ENCODE data around the gene ANKHD1. TPM values are rescaled to one million over a fixed set of nuclear protein-coding genes. Genes with fewer than 3 reads are reported as not detected.

Gene ANKHD1
- total RNA-seq (100 to 1,000 TPM in 1 of 2 donors, 10 to 100 TPM in 1; 83.5 to 116 TPM), polyA plus RNA-seq (10 to 100 TPM; 33.2 to 36.7 TPM)

DNA sequence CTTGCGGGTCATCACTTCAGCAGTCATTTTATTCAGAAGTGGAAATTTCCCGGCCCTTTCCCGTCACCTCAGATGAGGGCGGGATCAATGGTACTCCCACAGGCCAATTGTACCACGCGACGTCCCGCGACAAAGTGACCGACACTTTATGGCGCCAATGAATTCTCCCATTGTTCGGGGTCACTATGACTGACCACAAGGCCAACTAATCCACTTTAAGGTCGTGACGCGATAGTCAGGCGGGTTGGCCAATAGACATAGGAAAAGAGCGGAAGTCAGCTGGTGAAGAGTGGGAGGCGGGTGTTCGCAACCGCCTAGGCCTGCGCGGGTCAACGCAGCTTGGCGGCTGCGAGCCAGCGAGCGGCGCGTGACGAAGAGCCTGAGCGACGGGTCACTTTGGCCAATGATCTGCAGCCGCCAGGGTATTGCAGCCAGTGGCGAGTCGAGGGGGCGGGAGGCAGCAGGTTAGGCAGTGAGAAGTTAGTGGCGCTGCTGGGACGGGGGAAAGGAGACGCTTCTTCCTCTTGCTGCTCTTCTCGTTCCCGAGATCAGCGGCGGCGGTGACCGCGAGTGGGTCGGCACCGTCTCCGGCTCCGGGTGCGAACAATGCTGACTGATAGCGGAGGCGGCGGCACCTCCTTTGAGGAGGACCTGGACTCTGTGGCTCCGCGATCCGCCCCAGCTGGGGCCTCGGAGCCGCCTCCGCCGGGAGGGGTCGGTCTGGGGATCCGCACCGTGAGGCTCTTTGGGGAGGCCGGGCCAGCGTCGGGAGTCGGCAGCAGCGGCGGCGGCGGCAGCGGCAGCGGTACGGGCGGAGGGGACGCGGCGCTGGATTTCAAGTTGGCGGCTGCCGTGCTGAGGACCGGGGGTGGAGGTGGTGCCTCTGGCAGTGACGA, at the start of gene ANKHD1:
Gene ANKHD1, plus strand, starts transcription at position 472 of the 896 bp plus-strand sequence. Its CDS starts 135 bp downstream, at position 607.
- DNase-seq (ENCODE audit: low spot score) = peak; percentile 95
- peaks cover 1 to 28% (median 19%) of the 10 kb centered on the region in 4 donors for H3K4me1 ChIP-seq (ENCODE audit: control insufficient read depth in 4 of 4, insufficient read depth in 4 of 4, low read length in 3 of 4)
- H3K27me3 ChIP-seq (ENCODE audit: control insufficient read depth in 4 of 4, insufficient read depth in 4 of 4, low read length in 3 of 4) = no peaks in the 10 kb centered on the region
- peak in 1 of 2 donors; percentile 6 for TF ChIP-seq HNF4A (conservative IDR thresholded peaks at IDR 0.05)
- TF ChIP-seq RAD21 (IDR thresholded peaks at IDR 0.05) = peak in 1 of 2 donors; percentile 11
- TF ChIP-seq, protein P1, sequence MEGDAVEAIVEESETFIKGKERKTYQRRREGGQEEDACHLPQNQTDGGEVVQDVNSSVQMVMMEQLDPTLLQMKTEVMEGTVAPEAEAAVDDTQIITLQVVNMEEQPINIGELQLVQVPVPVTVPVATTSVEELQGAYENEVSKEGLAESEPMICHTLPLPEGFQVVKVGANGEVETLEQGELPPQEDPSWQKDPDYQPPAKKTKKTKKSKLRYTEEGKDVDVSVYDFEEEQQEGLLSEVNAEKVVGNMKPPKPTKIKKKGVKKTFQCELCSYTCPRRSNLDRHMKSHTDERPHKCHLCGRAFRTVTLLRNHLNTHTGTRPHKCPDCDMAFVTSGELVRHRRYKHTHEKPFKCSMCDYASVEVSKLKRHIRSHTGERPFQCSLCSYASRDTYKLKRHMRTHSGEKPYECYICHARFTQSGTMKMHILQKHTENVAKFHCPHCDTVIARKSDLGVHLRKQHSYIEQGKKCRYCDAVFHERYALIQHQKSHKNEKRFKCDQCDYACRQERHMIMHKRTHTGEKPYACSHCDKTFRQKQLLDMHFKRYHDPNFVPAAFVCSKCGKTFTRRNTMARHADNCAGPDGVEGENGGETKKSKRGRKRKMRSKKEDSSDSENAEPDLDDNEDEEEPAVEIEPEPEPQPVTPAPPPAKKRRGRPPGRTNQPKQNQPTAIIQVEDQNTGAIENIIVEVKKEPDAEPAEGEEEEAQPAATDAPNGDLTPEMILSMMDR (IDR thresholded peaks at IDR 0.05; ENCODE audit: low read depth, low read length, missing input control) = no peak
- TF ChIP-seq FOXA1 (IDR thresholded peaks at IDR 0.05) = no peak
- no peak for TF ChIP-seq FOXA2 (IDR thresholded peaks at IDR 0.05)
- peak in 1 of 2 donors; percentile 7 for TF ChIP-seq EGR1 (IDR thresholded peaks at IDR 0.05; ENCODE audit: low read depth in 2 of 2)
- peak; percentile 85 for TF ChIP-seq TAF1 (conservative IDR thresholded peaks at IDR 0.05)
- TF ChIP-seq, protein P2, sequence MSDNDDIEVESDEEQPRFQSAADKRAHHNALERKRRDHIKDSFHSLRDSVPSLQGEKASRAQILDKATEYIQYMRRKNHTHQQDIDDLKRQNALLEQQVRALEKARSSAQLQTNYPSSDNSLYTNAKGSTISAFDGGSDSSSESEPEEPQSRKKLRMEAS (IDR thresholded peaks at IDR 0.05) = peak; percentile 30
- peak; percentile 81 for TF ChIP-seq NR2F2 (IDR thresholded peaks at IDR 0.05)
- peak; percentile 99 for TF ChIP-seq SP1 (IDR thresholded peaks at IDR 0.05)
- no peak for TF ChIP-seq HNF4G (IDR thresholded peaks at IDR 0.05)
- TF ChIP-seq, protein P3, sequence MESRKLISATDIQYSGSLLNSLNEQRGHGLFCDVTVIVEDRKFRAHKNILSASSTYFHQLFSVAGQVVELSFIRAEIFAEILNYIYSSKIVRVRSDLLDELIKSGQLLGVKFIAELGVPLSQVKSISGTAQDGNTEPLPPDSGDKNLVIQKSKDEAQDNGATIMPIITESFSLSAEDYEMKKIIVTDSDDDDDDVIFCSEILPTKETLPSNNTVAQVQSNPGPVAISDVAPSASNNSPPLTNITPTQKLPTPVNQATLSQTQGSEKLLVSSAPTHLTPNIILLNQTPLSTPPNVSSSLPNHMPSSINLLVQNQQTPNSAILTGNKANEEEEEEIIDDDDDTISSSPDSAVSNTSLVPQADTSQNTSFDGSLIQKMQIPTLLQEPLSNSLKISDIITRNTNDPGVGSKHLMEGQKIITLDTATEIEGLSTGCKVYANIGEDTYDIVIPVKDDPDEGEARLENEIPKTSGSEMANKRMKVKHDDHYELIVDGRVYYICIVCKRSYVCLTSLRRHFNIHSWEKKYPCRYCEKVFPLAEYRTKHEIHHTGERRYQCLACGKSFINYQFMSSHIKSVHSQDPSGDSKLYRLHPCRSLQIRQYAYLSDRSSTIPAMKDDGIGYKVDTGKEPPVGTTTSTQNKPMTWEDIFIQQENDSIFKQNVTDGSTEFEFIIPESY (IDR thresholded peaks at IDR 0.05) = peak; percentile 77
- no peak for TF ChIP-seq ATF3 (IDR thresholded peaks at IDR 0.05)
- TF ChIP-seq JUND (IDR thresholded peaks at IDR 0.05) = peak in 1 of 2 donors; percentile 11
- TF ChIP-seq, protein P4, sequence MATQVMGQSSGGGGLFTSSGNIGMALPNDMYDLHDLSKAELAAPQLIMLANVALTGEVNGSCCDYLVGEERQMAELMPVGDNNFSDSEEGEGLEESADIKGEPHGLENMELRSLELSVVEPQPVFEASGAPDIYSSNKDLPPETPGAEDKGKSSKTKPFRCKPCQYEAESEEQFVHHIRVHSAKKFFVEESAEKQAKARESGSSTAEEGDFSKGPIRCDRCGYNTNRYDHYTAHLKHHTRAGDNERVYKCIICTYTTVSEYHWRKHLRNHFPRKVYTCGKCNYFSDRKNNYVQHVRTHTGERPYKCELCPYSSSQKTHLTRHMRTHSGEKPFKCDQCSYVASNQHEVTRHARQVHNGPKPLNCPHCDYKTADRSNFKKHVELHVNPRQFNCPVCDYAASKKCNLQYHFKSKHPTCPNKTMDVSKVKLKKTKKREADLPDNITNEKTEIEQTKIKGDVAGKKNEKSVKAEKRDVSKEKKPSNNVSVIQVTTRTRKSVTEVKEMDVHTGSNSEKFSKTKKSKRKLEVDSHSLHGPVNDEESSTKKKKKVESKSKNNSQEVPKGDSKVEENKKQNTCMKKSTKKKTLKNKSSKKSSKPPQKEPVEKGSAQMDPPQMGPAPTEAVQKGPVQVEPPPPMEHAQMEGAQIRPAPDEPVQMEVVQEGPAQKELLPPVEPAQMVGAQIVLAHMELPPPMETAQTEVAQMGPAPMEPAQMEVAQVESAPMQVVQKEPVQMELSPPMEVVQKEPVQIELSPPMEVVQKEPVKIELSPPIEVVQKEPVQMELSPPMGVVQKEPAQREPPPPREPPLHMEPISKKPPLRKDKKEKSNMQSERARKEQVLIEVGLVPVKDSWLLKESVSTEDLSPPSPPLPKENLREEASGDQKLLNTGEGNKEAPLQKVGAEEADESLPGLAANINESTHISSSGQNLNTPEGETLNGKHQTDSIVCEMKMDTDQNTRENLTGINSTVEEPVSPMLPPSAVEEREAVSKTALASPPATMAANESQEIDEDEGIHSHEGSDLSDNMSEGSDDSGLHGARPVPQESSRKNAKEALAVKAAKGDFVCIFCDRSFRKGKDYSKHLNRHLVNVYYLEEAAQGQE (IDR thresholded peaks at IDR 0.05) = peak; percentile 81
- peak; percentile 82 to 95 for TF ChIP-seq GABPA (IDR thresholded peaks at IDR 0.05 in 1 of 2, conservative IDR thresholded peaks at IDR 0.05 in 1 of 2)
- TF ChIP-seq RXRA (IDR thresholded peaks at IDR 0.05) = peak; percentile 48 to 79
- TF ChIP-seq YY1 (IDR thresholded peaks at IDR 0.05) = peak; percentile 92
- peak within 1 kb of the TSS; percentile 90 to 98 (median 91) for H3K4me3 ChIP-seq (ENCODE audit: low read depth in 1 of 3, low read length in 3 of 3)
- no peaks in the 10 kb centered on the region for H3K36me3 ChIP-seq (ENCODE audit: control insufficient read depth in 4 of 4, insufficient read depth in 3 of 4, low read depth in 1 of 4, low read length in 3 of 4)
- H3K9me3 ChIP-seq (ENCODE audit: control insufficient read depth in 4 of 4, low read length in 3 of 4) = no peaks in the 10 kb centered on the region
- peak within 1 kb of the TSS; percentile 92 to 98 for H3K27ac ChIP-seq (ENCODE audit: low read depth in 1 of 2, low read length in 2 of 2)
- H3K9ac ChIP-seq (ENCODE audit: low read depth in 1 of 2, low read length in 2 of 2) = peak within 1 kb of the TSS; percentile 76 to 95
- WGBS = under 1% methylated on average over 83 of the region's 83 CpGs
